GM18861 (cell line): ENCODE measurements around the gene SCUBE1.

ENCODE experiments used
- ATAC-seq: cut with Tn5 transposase; IDR thresholded peaks from one replicate; pipeline ENCODE4 v1.9.1; 2021; ENCODE audit not compliant: unreplicated experiment

Gene SCUBE1

GRCh38 chr22:43162412-43163150 lies 180.6 kb downstream of the SCUBE1 start:
- no peak for ATAC-seq

GRCh38 chr22:43160497-43161126 lies 182.6 kb downstream of the SCUBE1 start:
- no peak for ATAC-seq

GRCh38 chr22:43159484-43160178 lies 183.5 kb downstream of the SCUBE1 start:
- ATAC-seq = no peak

GRCh38 chr22:43158778-43159483 lies 184.2 kb downstream of the SCUBE1 start:
- no peak for ATAC-seq

GRCh38 chr22:43157874-43158546 lies 185.2 kb downstream of the SCUBE1 start:
- ATAC-seq = no peak

- no peak for ATAC-seq
Observed at GRCh38 chr22:43156413-43156812, 186.8 kb downstream of the SCUBE1 start.

- no peak for ATAC-seq
Observed at GRCh38 chr22:43155789-43156188, 187.4 kb downstream of the SCUBE1 start.

- no peak for ATAC-seq
Observed at GRCh38 chr22:43154887-43155536, 188.2 kb downstream of the SCUBE1 start.

- no peak for ATAC-seq
Observed at GRCh38 chr22:43153899-43154298, 189.3 kb downstream of the SCUBE1 start.

GRCh38 chr22:43152357-43153071 lies 190.7 kb downstream of the SCUBE1 start:
- no peak for ATAC-seq

- ATAC-seq = no peak
Observed at GRCh38 chr22:43152003-43152356, 191.2 kb downstream of the SCUBE1 start.

- no peak for ATAC-seq
Observed at GRCh38 chr22:43151251-43152002, 191.7 kb downstream of the SCUBE1 start, which contains the start of gene TSPO. TSPO (plus strand) TSS chr22:43151559; CDS start chr22:43159239, 7,680 bp downstream.

GRCh38 chr22:43150731-43151206 lies 192.4 kb downstream of the SCUBE1 start:
- no peak for ATAC-seq

- no peak for ATAC-seq
Observed at GRCh38 chr22:43148581-43148980, 194.6 kb downstream of the SCUBE1 start.

- no peak for ATAC-seq
Observed at GRCh38 chr22:43147821-43148220, 195.4 kb downstream of the SCUBE1 start.
